CD4-positive, alpha-beta T cell treated with Interleukin-17A for 1 hour (primary cell): ENCODE results near the gene MYO7B.

Experiments used
- DNase-seq: peaks from one replicate; pipeline ENCODE4 v3.0.0-alpha.2; 2020

MYO7B gene

GRCh38 chr2:127651971-127652550, 116.6 kb downstream of the MYO7B start:
- DNase-seq = no peak

DNA sequence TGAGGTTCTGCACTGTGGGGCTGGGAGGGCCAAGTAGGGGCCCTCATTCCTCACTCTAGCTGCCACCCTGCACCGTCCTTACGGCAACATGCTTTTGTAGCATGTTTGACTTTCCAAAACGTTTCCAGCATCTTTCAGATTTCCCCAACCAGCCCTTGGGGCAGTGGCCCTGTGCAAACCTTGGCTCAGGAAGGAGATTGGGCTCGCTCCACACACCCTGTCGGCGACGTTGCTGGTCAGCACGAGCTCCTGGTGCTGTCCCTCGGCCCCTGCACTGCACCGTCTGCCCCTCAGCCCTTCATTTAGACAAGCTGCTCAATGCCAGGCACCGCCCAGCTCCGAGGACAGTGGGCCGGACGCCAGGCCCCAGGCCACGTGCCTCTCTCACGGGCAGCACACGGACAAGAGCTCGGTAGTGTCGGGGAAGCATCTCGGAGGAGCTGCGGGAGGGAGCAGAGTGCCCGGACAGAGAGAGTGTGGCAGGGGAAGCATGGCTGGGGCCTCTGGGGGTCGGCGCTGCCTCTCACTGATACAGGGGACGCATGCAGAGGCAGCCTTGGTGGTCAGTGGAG, 117.4 kb downstream of the MYO7B start:
- DNase-seq = no peak

- no peak for DNase-seq
These were observed 118.1 kb downstream of the MYO7B start for GRCh38 chr2:127653421-127654083.

GRCh38 chr2:127654084-127654837, 118.8 kb downstream of the MYO7B start:
- no peak for DNase-seq

DNA sequence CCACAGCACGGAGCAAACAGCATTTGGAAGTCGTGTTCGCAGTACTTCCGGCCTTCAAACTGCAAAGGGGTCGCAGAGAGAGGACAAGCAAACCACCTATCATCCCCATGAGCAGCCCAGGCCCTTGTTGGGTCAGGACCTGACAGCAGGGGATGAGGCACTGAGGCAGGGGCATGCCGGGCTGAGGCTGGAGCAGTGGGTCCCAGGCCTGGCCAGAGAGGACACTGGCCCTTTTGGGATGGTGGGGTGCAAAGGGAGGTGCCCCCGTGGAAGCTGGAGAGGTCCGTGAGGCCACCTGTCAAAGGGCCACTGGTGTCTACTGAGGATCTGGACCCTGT, 119.3 kb downstream of the MYO7B start:
- no peak for DNase-seq

GRCh38 chr2:127655209-127656073, 120.0 kb downstream of the MYO7B start:
- no peak for DNase-seq

- no peak for DNase-seq
These were observed 121.2 kb downstream of the MYO7B start for GRCh38 chr2:127656569-127657231.

GRCh38 chr2:127657232-127657595, 121.7 kb downstream of the MYO7B start:
- no peak for DNase-seq

DNA sequence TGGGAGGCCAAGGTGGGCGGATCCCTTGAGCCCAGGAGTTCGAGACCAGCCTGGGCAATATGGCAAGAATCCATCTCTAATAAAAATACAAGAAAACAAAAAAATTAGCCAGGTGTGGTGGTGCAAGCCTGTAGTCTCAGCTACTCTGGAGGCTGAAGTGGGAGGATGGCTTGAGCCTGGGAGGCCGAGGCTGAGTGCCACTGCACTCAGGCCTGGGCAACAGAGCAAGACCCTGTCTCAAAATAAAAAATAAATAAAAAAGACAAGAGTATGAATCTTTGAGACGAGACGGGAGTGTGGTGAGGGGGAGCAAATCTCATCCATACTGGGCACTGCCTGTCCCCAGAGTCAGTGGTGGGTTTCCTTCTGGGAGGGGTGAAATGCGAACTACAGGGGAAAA, 122.7 kb downstream of the MYO7B start:
- no peak for DNase-seq

DNA sequence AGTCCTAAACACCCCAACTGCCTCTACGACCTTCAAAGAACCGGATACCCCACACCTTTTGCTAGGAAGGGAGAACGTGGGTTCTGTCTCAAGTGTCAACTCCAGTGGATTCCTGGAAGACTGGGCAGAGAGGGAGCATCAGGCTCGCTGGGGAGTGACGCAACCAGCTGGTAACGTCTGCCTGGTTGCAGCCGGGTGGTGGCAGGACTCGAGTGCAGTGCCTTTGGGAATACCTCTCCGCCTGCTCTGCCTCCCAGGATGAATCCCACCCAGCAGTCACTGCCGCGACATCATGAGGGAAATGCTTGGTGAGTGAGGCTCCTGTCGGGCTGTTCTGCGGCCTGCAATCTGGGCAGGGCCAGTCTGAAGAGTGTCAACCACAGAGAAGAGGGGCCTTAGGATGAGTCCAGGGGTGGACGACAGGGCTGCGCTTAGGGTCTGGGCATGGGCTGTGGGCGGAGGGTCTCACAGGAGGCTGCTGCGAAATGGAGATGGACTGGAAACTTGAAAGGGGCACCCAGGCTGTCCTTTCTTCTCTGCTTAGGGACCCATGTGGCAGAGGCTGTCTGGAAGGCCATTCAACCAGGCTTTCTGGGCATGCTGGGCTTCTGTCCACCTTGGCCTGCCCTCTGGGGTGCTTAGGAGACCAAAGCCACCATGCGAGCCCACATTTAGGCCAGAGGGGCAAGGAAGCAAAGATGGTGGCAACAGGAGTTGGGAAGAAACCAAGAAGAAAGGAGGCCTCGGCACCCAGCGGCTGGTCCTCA, 123.3 kb downstream of the MYO7B start:
- DNase-seq = no peak

DNA sequence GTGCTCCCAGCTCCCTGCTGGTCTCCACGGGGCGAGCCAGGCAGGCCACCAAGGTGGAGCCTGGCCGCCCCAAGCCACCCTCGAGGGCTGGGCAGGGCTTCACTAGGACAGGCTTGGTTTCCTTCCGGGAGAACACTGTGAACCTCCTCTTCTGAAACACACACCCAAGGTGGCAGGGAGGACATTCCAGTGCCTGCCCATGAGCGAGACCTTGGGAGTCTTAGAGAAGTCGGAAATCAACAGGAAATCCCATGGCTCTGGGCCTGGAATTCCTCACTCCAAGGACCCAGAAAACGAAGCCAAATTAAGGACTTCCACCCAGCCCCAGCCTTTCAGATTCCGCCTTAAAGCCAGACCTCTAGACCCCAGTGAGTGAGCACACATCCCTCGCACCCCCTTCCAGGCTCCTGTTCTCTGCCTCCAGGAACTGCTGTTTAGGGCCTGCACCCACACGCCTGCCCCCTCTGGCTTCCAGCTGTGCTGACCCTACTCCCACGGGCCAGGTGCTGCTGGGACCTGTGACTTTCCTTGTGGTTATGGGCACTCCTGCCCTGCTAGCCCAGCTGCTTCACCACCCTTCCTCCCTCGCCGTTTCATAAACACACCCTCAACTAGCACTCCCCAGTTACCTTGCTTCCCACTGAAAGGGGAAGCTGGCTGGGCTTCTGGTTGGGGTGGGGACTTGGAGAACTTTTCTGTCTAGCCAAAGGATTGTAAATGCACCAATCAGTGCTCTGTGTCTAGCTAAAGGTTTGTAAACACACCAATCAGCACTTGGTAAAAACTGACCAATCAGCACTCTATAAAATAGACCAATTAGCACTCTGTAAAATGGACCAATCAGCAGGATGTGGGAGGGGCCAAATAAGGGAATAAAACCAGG, 124.2 kb downstream of the MYO7B start:
- DNase-seq = no peak

DNA sequence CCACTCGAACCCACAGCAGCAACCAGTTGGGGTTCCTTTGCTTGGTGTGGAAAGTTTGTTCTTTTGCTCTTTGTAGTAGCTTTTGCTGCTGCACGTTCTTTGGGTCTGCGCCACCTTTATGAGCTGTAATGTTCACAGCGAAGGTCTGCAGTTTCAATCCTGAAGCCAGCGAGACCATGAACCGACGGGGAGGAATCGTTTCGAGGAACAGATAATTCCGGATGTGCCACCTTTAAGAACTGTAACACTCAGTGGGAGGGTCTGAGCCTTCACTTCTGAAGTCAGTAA, 124.8 kb downstream of the MYO7B start:
- no peak for DNase-seq

GRCh38 chr2:127661072-127661649, 125.7 kb downstream of the MYO7B start:
- no peak for DNase-seq

DNA sequence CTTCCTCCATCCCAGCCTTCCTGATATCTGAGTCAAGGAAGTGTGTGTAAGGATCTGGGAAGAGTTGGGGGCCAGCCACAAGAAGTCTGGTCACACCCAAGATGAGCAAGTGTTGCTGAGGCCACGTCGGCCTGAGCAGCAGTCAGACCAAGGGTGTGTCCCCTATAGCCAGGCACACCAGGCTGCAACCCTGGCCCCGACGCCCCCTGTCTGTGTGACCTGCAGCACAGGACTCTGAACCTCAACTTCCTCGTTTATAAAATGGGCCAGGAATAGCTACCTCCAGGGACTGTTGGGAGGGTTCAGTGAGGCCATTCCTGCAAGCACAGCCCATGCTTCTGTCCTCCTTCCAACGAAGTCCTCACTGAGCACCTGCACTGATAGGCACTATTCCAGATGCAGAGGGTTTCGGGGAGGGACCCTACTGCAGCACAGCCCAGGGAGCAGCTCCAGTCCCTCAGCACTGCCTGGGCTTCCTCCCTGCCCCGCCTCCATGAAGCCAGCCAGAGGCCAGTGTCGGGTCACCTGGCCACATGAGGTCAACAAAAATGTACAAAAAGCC, 126.5 kb downstream of the MYO7B start:
- DNase-seq = no peak

DNA sequence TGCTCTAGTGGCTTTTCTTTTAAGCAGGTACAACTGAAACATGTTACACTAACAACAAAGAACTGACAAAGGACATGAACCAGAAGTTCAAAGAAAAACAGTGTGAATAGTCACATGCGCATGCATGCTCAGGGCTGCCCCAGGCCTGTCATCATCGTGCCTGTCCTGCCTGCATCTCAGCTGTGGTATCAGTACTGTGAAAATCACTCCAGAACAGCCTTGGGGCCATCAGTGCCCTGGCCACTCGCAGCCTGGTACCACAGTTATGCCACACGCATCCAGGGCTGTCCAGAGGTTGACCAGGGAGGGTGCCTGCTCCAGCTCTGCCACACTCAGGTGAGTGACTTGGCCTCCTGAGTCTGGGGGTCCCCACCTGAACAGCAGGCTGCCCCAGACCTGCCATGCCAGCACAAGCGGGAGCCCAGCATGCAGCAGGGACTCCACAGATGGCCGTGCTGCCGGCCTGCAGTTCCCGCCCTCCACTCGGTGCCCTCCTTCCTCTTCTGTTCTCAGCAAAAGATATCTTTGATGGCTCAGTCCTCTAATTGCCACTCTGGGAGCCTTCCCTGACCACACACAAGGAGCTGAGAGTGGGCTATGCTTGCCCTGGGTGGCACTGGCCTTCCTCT, 127.6 kb downstream of the MYO7B start:
- DNase-seq = no peak

DNA sequence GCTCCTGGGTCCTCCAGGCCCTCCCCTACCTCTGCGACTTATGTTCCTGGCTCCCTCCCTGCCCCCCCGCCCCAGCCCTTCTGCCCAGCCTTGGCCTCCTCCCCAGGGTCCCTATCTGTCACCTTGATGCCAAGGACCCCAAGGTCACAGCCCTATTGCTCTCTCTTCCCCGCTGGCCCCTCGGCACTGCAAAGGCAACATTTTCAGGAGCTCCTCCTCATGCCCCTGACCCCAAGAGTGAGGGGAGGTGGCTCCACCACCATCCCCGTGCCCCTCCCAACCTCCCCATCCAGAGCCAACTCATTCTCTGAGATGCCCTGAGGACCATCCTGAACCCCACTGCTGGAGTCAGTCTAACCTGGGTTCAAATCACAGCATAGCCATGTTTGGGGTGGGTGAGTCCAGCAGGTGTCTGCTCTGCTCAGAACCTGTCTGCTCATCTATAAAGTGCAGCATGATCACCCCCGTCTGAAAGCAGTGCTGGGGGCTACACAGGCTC, 128.1 kb downstream of the MYO7B start:
- no peak for DNase-seq

DNA sequence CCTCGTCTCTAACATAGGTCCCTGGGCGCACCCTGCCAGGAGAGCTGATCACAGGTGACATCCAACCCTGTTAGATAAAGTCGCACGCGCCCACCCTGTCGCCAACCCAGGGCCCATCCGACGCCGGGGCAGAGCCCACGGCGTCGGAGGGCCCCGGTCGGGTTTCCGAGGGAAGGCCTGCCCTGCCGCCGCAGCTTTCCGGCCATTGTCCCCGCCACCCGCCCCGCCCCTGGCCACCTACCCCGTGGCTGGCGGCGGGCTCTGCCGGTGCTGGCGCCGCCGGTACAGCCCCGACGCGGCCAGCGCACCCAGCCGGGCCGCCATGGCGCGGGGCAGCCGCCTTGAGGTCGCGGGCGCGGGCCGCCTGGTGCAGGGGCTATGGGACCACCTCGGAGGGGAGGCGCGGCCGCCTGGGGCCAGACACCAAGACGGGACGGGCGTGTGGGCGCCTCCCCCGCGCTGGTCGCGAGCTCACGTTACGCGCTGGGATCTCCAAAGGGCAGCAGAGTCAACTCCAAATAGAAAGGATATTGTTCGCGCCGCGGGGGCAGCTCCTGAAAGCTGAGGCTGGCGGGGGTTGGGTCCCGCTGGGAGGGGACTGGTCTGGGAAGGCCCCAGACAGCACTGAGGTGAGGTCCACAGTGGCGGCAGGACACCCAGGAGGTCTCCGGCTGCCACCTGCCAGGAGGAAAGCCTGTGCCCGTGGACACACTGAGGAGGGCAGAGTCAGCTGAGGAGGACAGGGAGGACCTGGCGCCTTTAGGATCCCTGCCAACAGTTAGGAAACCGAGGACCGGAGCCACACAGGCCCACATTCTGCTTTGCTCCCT, 128.8 kb downstream of the MYO7B start:
- DNase-seq = no peak

GRCh38 chr2:127664895-127665225, 129.4 kb downstream of the MYO7B start:
- no peak for DNase-seq
